Measurements from ENCODE around the gene IGFBP1.

- TF ChIP-seq, protein P1, sequence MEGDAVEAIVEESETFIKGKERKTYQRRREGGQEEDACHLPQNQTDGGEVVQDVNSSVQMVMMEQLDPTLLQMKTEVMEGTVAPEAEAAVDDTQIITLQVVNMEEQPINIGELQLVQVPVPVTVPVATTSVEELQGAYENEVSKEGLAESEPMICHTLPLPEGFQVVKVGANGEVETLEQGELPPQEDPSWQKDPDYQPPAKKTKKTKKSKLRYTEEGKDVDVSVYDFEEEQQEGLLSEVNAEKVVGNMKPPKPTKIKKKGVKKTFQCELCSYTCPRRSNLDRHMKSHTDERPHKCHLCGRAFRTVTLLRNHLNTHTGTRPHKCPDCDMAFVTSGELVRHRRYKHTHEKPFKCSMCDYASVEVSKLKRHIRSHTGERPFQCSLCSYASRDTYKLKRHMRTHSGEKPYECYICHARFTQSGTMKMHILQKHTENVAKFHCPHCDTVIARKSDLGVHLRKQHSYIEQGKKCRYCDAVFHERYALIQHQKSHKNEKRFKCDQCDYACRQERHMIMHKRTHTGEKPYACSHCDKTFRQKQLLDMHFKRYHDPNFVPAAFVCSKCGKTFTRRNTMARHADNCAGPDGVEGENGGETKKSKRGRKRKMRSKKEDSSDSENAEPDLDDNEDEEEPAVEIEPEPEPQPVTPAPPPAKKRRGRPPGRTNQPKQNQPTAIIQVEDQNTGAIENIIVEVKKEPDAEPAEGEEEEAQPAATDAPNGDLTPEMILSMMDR (conservative IDR thresholded peaks at IDR 0.05), result peak; percentile 2; the same call in 1 of the 2 replicates
- 0 out of 2 replicates have a peak, but pooled peaks have one; percentile 23 for TF ChIP-seq ZFX (IDR thresholded peaks at IDR 0.05)
Measured at GRCh38 chr7:45920502-45921380, 32.5 kb downstream of the IGFBP1 start, which contains the start of gene IGFBP3.

Data from C4-2B (cell line).